A673 (cell line): Measurements from ENCODE around the gene ATP2A3. TPM values are rescaled to one million over a fixed set of nuclear protein-coding genes. Genes with fewer than 3 reads are reported as not detected.

Source experiments
- BruUV-seq: library from RNA; stranded (reverse); fragments of 400-500 nt; replicated peaks from 2 replicates; lab custom pipeline; 2021; lab: Mats Ljungman, UMichigan
- CTCF ChIA-PET: fragments of 300-600 bp; sonication (Branson Sonifier 250); formaldehyde crosslinking; loops from one replicate; lab custom pipeline; 2022; ENCODE audit warnings: antibody characterized with exemption; lab: Charles Lee
- POLR2A ChIA-PET: fragments of 300-600 bp; sonication (Branson Sonifier 250); formaldehyde crosslinking; loops from one replicate; lab custom pipeline; 2022; ENCODE audit warnings: antibody characterized with exemption; ENCODE audit not compliant: low non-redundant PET; lab: Charles Lee
- DNase-seq: peaks from one replicate; pipeline ENCODE4 v3.0.0-alpha.2; 2015; ENCODE audit warnings: low spot score
- H3K27ac ChIP-seq: fragments of 200-600 bp; sonication (generic); 2 replicates; pipeline ENCODE4 v1.5.1; 2016; ENCODE audit warnings: mixed run types, low read depth, mild to moderate bottlenecking, mixed read lengths, antibody characterized with exemption, low read length; ENCODE audit not compliant: poor library complexity, severe bottlenecking
- H3K27me3 ChIP-seq: fragments of 200-600 bp; sonication (generic); replicated peaks from 2 replicates; pipeline ENCODE4 v1.6.1; 2017; ENCODE audit warnings: mixed run types, low read depth, mild to moderate bottlenecking, mixed read lengths, antibody characterized with exemption, low read length; ENCODE audit not compliant: insufficient read depth, poor library complexity
- H3K36me3 ChIP-seq: fragments of 200-600 bp; sonication (generic); 2 replicates; pipeline ENCODE4 v1.6.1; 2016; ENCODE audit warnings: mixed run types, mild to moderate bottlenecking, mixed read lengths, antibody characterized with exemption, low read length; ENCODE audit not compliant: insufficient read depth, poor library complexity, severe bottlenecking
- H3K4me1 ChIP-seq: fragments of 200-600 bp; sonication (generic); 2 replicates; pipeline ENCODE4 v1.6.1; 2017; ENCODE audit warnings: mixed run types, mild to moderate bottlenecking, mixed read lengths, antibody characterized with exemption, low read length; ENCODE audit not compliant: insufficient read depth, poor library complexity, severe bottlenecking
- H3K4me3 ChIP-seq: fragments of 200-600 bp; sonication (generic); 2 replicates; pipeline ENCODE4 v1.5.1; 2016; ENCODE audit warnings: low read depth, mixed run types, mild to moderate bottlenecking, mixed read lengths, low read length; ENCODE audit not compliant: poor library complexity, severe bottlenecking
- H3K9me3 ChIP-seq: fragments of 200-600 bp; sonication (generic); 2 replicates; pipeline ENCODE4 v1.6.1; 2016; ENCODE audit warnings: mixed run types, low read depth, mild to moderate bottlenecking, mixed read lengths, antibody characterized with exemption, low read length; ENCODE audit not compliant: poor library complexity, severe bottlenecking
- CTCF ChIP-seq: fragments of 300-800, 200-600 bp; sonication (generic); conservative IDR thresholded peaks from 2 replicates; pipeline ENCODE4 v1.5.1; 2017; ENCODE audit warnings: low read depth, mild to moderate bottlenecking, antibody characterized with exemption, low read length, moderate library complexity, mixed read lengths
- EZH2 ChIP-seq: fragments of 200-600 bp; sonication (generic); IDR thresholded peaks from 2 replicates; pipeline ENCODE4 v1.6.1; 2017; ENCODE audit warnings: borderline replicate concordance, low read depth, mild to moderate bottlenecking, mixed read lengths, antibody characterized with exemption, low read length; ENCODE audit not compliant: poor library complexity, severe bottlenecking
- intact Hi-C: fragments of 100-400 bp; cut with micrococcal nuclease; formaldehyde crosslinking; loops from one replicate; pipeline ENCODE4 v1.10.0; 2022; ENCODE audit not compliant: unreplicated experiment
- total RNA-seq: library from RNA; stranded (reverse); gene quantifications from 2 replicates; pipeline ENCODE4 v1.2.3, GENCODE V29; 2021

ATP2A3 gene
- total RNA-seq, 1 experiment from 2014 or later = 0.17 TPM

GRCh38 chr17:3889325-3890012, 74.8 kb downstream of the ATP2A3 start:
- intact Hi-C loops = no loop called here
- Histone ChIP-seq H3K4me3 (no peak overlapping the region), H3K27ac (peak overlapping the region; percentile 67), H3K36me3 (peaks cover 8% of the 10 kb centered on the region), H3K4me1 (peaks cover 52% of the 10 kb centered on the region), H3K27me3 (no peaks in the 10 kb centered on the region), H3K9me3 (no peaks in the 10 kb centered on the region)
- CTCF ChIA-PET = interaction anchor here (0.9 kb wide), 1 partner anchor 152 kb away, joined by 4 read pairs; no protein-coding TSS in a partner anchor
- BruUV-seq = no TSS peak
- TF ChIP-seq EZH2 (no peak), CTCF (no peak)
- DNase-seq = no peak
- POLR2A ChIA-PET = no interaction called here

- peaks cover 52% of the 10 kb centered on the region for H3K4me1 ChIP-seq
- TF ChIP-seq CTCF = no peak
- TF ChIP-seq EZH2 = no peak
- ChIA-PET CTCF (no interaction called here), POLR2A (no interaction called here)
- peak; percentile 83 for DNase-seq
- intact Hi-C loops = no loop called here
- H3K27ac ChIP-seq = peak overlapping the region; percentile 67
- BruUV-seq = TSS peak; percentile 91
- H3K4me3 ChIP-seq = no peak overlapping the region
- peaks cover 8% of the 10 kb centered on the region for H3K36me3 ChIP-seq
- H3K27me3 ChIP-seq = no peaks in the 10 kb centered on the region
- no peaks in the 10 kb centered on the region for H3K9me3 ChIP-seq
Measured at GRCh38 chr17:3888343-3889171, 75.7 kb downstream of the ATP2A3 start.

GRCh38 chr17:3887804-3888203, 76.4 kb downstream of the ATP2A3 start:
- intact Hi-C loops = no loop called here
- H3K36me3 ChIP-seq = peaks cover 8% of the 10 kb centered on the region
- peaks cover 52% of the 10 kb centered on the region for H3K4me1 ChIP-seq
- H3K9me3 ChIP-seq = no peaks in the 10 kb centered on the region
- no peaks in the 10 kb centered on the region for H3K27me3 ChIP-seq
- TF ChIP-seq CTCF (no peak), EZH2 (no peak)
- CTCF ChIA-PET = no interaction called here
- POLR2A ChIA-PET = no interaction called here
- H3K4me3 ChIP-seq = no peak overlapping the region
- no TSS peak for BruUV-seq
- peak overlapping the region; percentile 67 for H3K27ac ChIP-seq
- DNase-seq = no peak
